A549 (cell line): ENCODE data around the gene ADCYAP1R1. TPM values are rescaled to one million over a fixed set of nuclear protein-coding genes. Genes with fewer than 3 reads are reported as not detected.
A peak's percentile ranks its signal among the peaks of the same experiment; 100 is the strongest.

Experiments used
- ATAC-seq, 2 experiments: fragments of 200-7000 bp in 1 of 2; fragments of >200 bp in 1 of 2; cut with Nextera tagmentation in 1 of 2; cut with Tn5 transposase in 1 of 2; 3 replicates each; pipeline versions ENCODE4 v1.8.0 to v1.9.1; 2018 to 2020; ENCODE audit warnings: mild to moderate bottlenecking in 1 of 2, moderate library complexity in 1 of 2
- CTCF ChIA-PET: fragments of 300-600 bp; sonication (Branson Sonifier 250); formaldehyde crosslinking; extraction: SDS; loops from one replicate; lab custom pipeline; 2021; ENCODE audit warnings: antibody characterized with exemption, inconsistent platforms; lab: Yijun Ruan, JAX
- POLR2A ChIA-PET: fragments of 350-600 bp; formaldehyde crosslinking; extraction: SDS; loops from one replicate; lab custom pipeline; 2021; ENCODE audit warnings: antibody characterized with exemption, inconsistent platforms; lab: Yijun Ruan, JAX
- DNase-seq, 2 experiments: peaks; one replicate each; pipeline versions ENCODE4 v3.0.0 to v3.0.0-alpha.2; 2011 to 2016; ENCODE audit warnings: low read depth in 1 of 2, low spot score in 1 of 2
- FAIRE-seq: peaks from 2 replicates; lab custom pipeline; 2011; peaks lifted over from hg19 to GRCh38; lab: Jason Lieb, UNC
- H3K27ac ChIP-seq, 2 experiments: fragments of >200 bp; sonication (Bioruptor Twin); formaldehyde crosslinking; 3 replicates each; pipeline ENCODE4 v1.5.1; 2016 to 2017
- H3K4me1 ChIP-seq: fragments of >200 bp; sonication (Bioruptor Twin); formaldehyde crosslinking; 3 replicates; pipeline ENCODE4 v1.6.1; 2016
- H3K4me2 ChIP-seq: fragments of >200 bp; sonication (Bioruptor Twin); formaldehyde crosslinking; 3 replicates; pipeline ENCODE4 v1.6.1; 2016
- H3K4me3 ChIP-seq: fragments of >200 bp; sonication (Bioruptor Twin); formaldehyde crosslinking; 3 replicates; pipeline ENCODE4 v1.5.1; 2016
- H3K9me3 ChIP-seq: fragments of >200 bp; sonication (Bioruptor Twin); formaldehyde crosslinking; 3 replicates; pipeline ENCODE4 v1.6.1; 2016
- BCL3 ChIP-seq: fragments of >200 bp; sonication (Bioruptor Twin); formaldehyde crosslinking; IDR thresholded peaks from 3 replicates; pipeline ENCODE4 v1.6.1; 2016
- BHLHE40 ChIP-seq: IDR thresholded peaks from 2 replicates; pipeline ENCODE4 v1.6.1; 2012; ENCODE audit warnings: low read depth, low read length, inconsistent platforms
- CBX2 ChIP-seq: fragments of 200-600 bp; sonication (generic); IDR thresholded peaks from 2 replicates; pipeline ENCODE4 v1.6.1; 2016; ENCODE audit warnings: low read depth, mild to moderate bottlenecking, borderline replicate concordance
- CEBPB ChIP-seq, 2 experiments: fragments of >200 bp in 1 of 2; sonication (Bioruptor Twin) in 1 of 2; formaldehyde crosslinking in 1 of 2; IDR thresholded peaks; 2 replicates each; pipeline ENCODE4 v1.6.1; 2012 to 2016
- CHD4 ChIP-seq: fragments of 200-600 bp; sonication (generic); IDR thresholded peaks from 2 replicates; pipeline ENCODE4 v1.6.1; 2016; ENCODE audit warnings: antibody characterized with exemption, mild to moderate bottlenecking, borderline replicate concordance
- CTCF ChIP-seq: fragments of >200 bp; sonication (Bioruptor Twin); formaldehyde crosslinking; IDR thresholded peaks from 3 replicates; pipeline ENCODE4 v1.5.1; 2016
- E2F6 ChIP-seq: IDR thresholded peaks from 2 replicates; pipeline ENCODE4 v1.6.1; 2012; ENCODE audit warnings: low read depth, borderline replicate concordance
- EHMT2 ChIP-seq: fragments of 200-600 bp; sonication (generic); IDR thresholded peaks from 2 replicates; pipeline ENCODE4 v1.6.1; 2016; ENCODE audit warnings: antibody characterized with exemption, low read depth, mild to moderate bottlenecking, moderate library complexity
- ELK1 ChIP-seq: fragments of 150-350 bp; IDR thresholded peaks from 2 replicates; pipeline ENCODE4 v1.6.1; 2014; ENCODE audit warnings: low read depth, mild to moderate bottlenecking, low read length
- EP300 ChIP-seq, 2 experiments: fragments of >200 bp; sonication (Bioruptor Twin); formaldehyde crosslinking; IDR thresholded peaks; 2 replicates in 1 of 2; 3 replicates in 1 of 2; pipeline ENCODE4 v1.6.1; 2016 to 2017
- FOSL2 ChIP-seq, 2 experiments: fragments of 450-650 bp in 1 of 2; fragments of >200 bp in 1 of 2; sonication (Bioruptor Twin) in 1 of 2; formaldehyde crosslinking; IDR thresholded peaks; 2 replicates each; pipeline versions ENCODE4 v1.5.0 to v1.6.1; 2016 to 2020; ENCODE audit warnings: mild to moderate bottlenecking in 1 of 2, moderate library complexity in 1 of 2
- FOXS1 ChIP-seq: fragments of 250-450 bp; sonication (Bioruptor Pico); IDR thresholded peaks from 2 replicates; pipeline ENCODE4 v1.5.0; 2020; ENCODE audit warnings: mild to moderate bottlenecking, moderate library complexity
- HDAC2 ChIP-seq: fragments of 200-600 bp; sonication (generic); IDR thresholded peaks from 2 replicates; pipeline ENCODE4 v1.6.1; 2016
- HEYL ChIP-seq: fragments of 250-450 bp; sonication (Bioruptor Pico); IDR thresholded peaks from 2 replicates; pipeline ENCODE4 v1.8.0; 2021; ENCODE audit warnings: mild to moderate bottlenecking, moderate library complexity
- JUN ChIP-seq, 2 experiments: fragments of >200 bp; sonication (Bioruptor Twin); formaldehyde crosslinking; IDR thresholded peaks; 2 replicates in 1 of 2; 3 replicates in 1 of 2; pipeline ENCODE4 v1.6.1; 2016 to 2017
- KDM5A ChIP-seq: fragments of 200-600 bp; sonication (generic); IDR thresholded peaks from 2 replicates; pipeline ENCODE4 v1.6.1; 2016; ENCODE audit warnings: antibody characterized with exemption, mild to moderate bottlenecking
- MAFK ChIP-seq: fragments of 450-650 bp; IDR thresholded peaks from 2 replicates; pipeline ENCODE4 v1.6.1; 2014; ENCODE audit not compliant: partially characterized antibody
- NFE2L2 ChIP-seq: fragments of 150-350 bp; conservative IDR thresholded peaks from 2 replicates; pipeline ENCODE4 v1.6.1; 2014; ENCODE audit warnings: low read length
- RCOR1 ChIP-seq: fragments of 150-350 bp; IDR thresholded peaks from 2 replicates; pipeline ENCODE4 v1.6.1; 2014; ENCODE audit warnings: antibody characterized with exemption, low read length, low read depth
- RFX5 ChIP-seq: fragments of 450-650 bp; IDR thresholded peaks from 2 replicates; pipeline ENCODE4 v1.7.1; 2014; ENCODE audit warnings: antibody characterized with exemption, mild to moderate bottlenecking, moderate library complexity
- SMC3 ChIP-seq: fragments of >200 bp; sonication (Bioruptor Twin); formaldehyde crosslinking; IDR thresholded peaks from 3 replicates; pipeline ENCODE4 v1.6.1; 2018; ENCODE audit warnings: inconsistent platforms
- TFCP2L1 ChIP-seq: fragments of 250-450 bp; sonication (Bioruptor Pico); IDR thresholded peaks from 2 replicates; pipeline ENCODE4 v1.5.0; 2021; ENCODE audit warnings: mild to moderate bottlenecking
- ZC3H11A ChIP-seq: fragments of 450-650 bp; IDR thresholded peaks from 2 replicates; pipeline ENCODE4 v1.6.1; 2014; ENCODE audit warnings: antibody characterized with exemption, mild to moderate bottlenecking
- ZSCAN20 ChIP-seq: fragments of 250-450 bp; sonication (Bioruptor Pico); IDR thresholded peaks from 2 replicates; pipeline ENCODE4 v1.8.0; 2022; ENCODE audit warnings: mild to moderate bottlenecking, moderate library complexity
- WGBS: methylation state at CpG from one replicate; pipeline ENCODE4 v1.1.6; 2017; ENCODE audit errors: missing lambda C conversion rate; 5-methylcytosine and 5-hydroxymethylcytosine counted together
- polyA plus RNA-seq, 4 experiments: library from polyadenylated mRNA; depleted of rRNA in 3 of 4; stranded (reverse); fragments of >200 nt; fragmentation: RNase III in 1 of 4; extraction: RNeasy Plus Mini Kit Qiagen cat#74134 plus additional on column Dnase treatment in 1 of 4; gene quantifications; 2 replicates in 3 of 4; 3 replicates in 1 of 4; pipeline ENCODE4 v1.2.3, GENCODE V29; 2011 to 2017
- TF ChIP-seq, protein P1 (sequence below): fragments of >200 bp; sonication (Bioruptor Twin); formaldehyde crosslinking; IDR thresholded peaks from 2 replicates; pipeline ENCODE4 v1.6.1; 2016

ADCYAP1R1 gene
- polyA plus RNA-seq, 2 of the 4 experiments (the other 2 are of a cell fraction), result 0.01 TPM; not detected in 1

GRCh38 chr7:31107106-31108090 is 55.3 kb downstream of the ADCYAP1R1 start:
- H3K27ac ChIP-seq, result no peak overlapping the region
- WGBS, result 39% methylated on average over 11 of the region's 15 CpGs
- FAIRE-seq (no peak), ATAC-seq (no peak), DNase-seq (no peak)
- H3K4me1 ChIP-seq, result no peaks in the 10 kb centered on the region
- no peak overlapping the region for H3K4me2 ChIP-seq
- TF ChIP-seq RCOR1 (no peak), FOXS1 (CRISPR knock-in tag) (no peak), CEBPB (IDR thresholded peaks at IDR 0.05) (peak in 1 of 2 experiments; percentile 49; a peak in 1 of 4 replicates), EP300 (IDR thresholded peaks at IDR 0.05) (no peak), TFCP2L1 (CRISPR knock-in tag) (no peak)
- TF ChIP-seq, protein P1, sequence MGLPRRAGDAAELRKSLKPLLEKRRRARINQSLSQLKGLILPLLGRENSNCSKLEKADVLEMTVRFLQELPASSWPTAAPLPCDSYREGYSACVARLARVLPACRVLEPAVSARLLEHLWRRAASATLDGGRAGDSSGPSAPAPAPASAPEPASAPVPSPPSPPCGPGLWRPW, result no peak
- ChIA-PET POLR2A (no interaction called here), CTCF (interaction anchor here (1.3 to 13.4 kb wide), 3 partner anchors 15 to 124 kb away, joined by 3 to 141 read pairs (median 6); no protein-coding TSS in a partner anchor)
- H3K4me3 ChIP-seq, result no peak overlapping the region
- no peaks in the 10 kb centered on the region for H3K9me3 ChIP-seq

DNA sequence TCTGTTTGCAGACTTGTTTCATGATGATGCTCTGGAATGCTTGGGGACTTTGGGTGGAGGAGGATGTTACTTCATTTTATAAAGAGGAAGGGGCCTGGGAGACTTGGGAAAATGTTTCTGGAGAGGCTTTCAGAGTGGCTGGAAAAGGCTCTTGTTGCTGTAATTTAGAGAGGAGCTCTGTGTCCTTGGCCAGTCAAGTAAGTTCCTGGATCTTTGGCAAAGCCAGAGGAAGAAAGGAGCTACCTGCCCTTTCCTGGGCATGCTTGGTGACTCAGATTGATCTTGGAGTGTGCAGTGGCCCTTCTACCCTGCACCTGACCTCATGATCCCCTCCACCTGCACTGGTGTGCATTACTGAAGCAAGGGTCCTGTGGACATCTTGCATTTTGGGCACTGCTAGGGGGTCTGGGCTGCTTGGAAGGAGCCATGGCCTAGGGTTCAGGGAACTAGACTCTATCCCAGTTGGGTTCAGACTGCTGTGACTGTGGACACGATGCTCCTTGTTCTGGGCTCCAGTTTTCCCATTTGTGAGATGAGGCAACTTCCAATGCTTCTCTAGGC is 56.1 kb downstream of the ADCYAP1R1 start:
- ATAC-seq (no peak), DNase-seq (no peak), FAIRE-seq (no peak)
- no peak overlapping the region for H3K4me3 ChIP-seq
- H3K4me2 ChIP-seq, result no peak overlapping the region
- CTCF ChIA-PET, result interaction anchor here (1.3 to 13.4 kb wide), 3 partner anchors 14 to 125 kb away, joined by 3 to 141 read pairs (median 6); no protein-coding TSS in a partner anchor
- POLR2A ChIA-PET, result no interaction called here
- TF ChIP-seq ZSCAN20 (CRISPR knock-in tag) (no peak), MAFK (no peak), BCL3 (no peak), HEYL (no peak), FOSL2 (IDR thresholded peaks at IDR 0.05) (no peak), FOSL2 (CRISPR knock-in tag; IDR thresholded peaks at IDR 0.05) (no peak), HDAC2 (no peak), EHMT2 (no peak), ZC3H11A (no peak), KDM5A (no peak), NFE2L2 (no peak), CEBPB (IDR thresholded peaks at IDR 0.05) (no peak), JUN (IDR thresholded peaks at IDR 0.05) (no peak), SMC3 (no peak), CHD4 (no peak)
- no peaks in the 10 kb centered on the region for H3K9me3 ChIP-seq
- no peak overlapping the region for H3K27ac ChIP-seq
- 0% methylated on average over 1 of the region's 1 CpG for WGBS
- H3K4me1 ChIP-seq, result no peaks in the 10 kb centered on the region

GRCh38 chr7:31109751-31110150 is 57.6 kb downstream of the ADCYAP1R1 start:
- DNase-seq, result no peak
- no peak for TF ChIP-seq BHLHE40
- TF ChIP-seq CTCF, result no peak
- no peak for TF ChIP-seq ELK1
- no peak for TF ChIP-seq CBX2
- no peak for TF ChIP-seq CEBPB (IDR thresholded peaks at IDR 0.05)
- TF ChIP-seq RFX5, result no peak
- no peak for TF ChIP-seq NFE2L2
- no peak for TF ChIP-seq EP300 (IDR thresholded peaks at IDR 0.05)
- no peak for TF ChIP-seq E2F6
- H3K27ac ChIP-seq, result no peak overlapping the region
- no peak for ATAC-seq
- no peak for FAIRE-seq
- H3K4me1 ChIP-seq, result no peaks in the 10 kb centered on the region
- ChIA-PET POLR2A (no interaction called here), CTCF (interaction anchor here (0.5 to 13.4 kb wide), 4 partner anchors 12 to 363 kb away, joined by 3 to 141 read pairs (median 4); no protein-coding TSS in a partner anchor)
- 5% methylated on average over 3 of the region's 3 CpGs for WGBS
- no peak overlapping the region for H3K4me3 ChIP-seq
- H3K9me3 ChIP-seq, result no peaks in the 10 kb centered on the region
- H3K4me2 ChIP-seq, result no peak overlapping the region
